ENCODE results near the gene ANKRD53.
A peak's percentile ranks its signal among the peaks of the same experiment; 100 is the strongest.

Gene ANKRD53

GRCh38 chr2:70967189-70967588 is 11.2 kb upstream of the ANKRD53 start:
- no peak for DNase-seq

- DNase-seq = no peak
These were observed 3.8 kb upstream of the ANKRD53 start for GRCh38 chr2:70974592-70974991.

DNA sequence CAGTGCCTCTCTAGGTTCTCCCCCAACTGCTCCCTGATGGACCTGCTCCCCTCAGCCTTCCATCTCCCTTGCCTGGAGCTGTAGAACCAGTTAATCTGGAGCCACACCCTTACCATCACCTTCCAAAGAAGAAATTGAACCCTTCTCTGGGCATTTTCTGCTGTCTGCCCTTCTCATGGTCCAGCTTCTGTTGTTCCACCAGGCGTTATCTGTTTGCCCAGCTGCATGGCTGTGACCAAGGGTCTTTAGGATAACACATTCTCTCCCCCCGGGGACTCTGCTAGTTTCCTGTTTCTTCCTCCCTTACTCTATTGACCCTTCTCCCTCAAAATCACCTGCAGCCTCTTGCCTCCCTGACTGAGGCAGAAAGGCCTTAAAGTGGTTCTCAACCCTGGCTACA is 3.2 kb upstream of the ANKRD53 start:
- no peak for DNase-seq

GRCh38 chr2:70977605-70978205 is 725 bp upstream of the ANKRD53 start:
- peak; percentile 12 for DNase-seq

- DNase-seq = no peak
These were observed 704 bp downstream of the ANKRD53 start for GRCh38 chr2:70979180-70979488.

- no peak for DNase-seq
These were observed 1.2 kb downstream of the ANKRD53 start for GRCh38 chr2:70979626-70980025.

GRCh38 chr2:70981421-70981820 is 3.0 kb downstream of the ANKRD53 start:
- DNase-seq = no peak

DNA sequence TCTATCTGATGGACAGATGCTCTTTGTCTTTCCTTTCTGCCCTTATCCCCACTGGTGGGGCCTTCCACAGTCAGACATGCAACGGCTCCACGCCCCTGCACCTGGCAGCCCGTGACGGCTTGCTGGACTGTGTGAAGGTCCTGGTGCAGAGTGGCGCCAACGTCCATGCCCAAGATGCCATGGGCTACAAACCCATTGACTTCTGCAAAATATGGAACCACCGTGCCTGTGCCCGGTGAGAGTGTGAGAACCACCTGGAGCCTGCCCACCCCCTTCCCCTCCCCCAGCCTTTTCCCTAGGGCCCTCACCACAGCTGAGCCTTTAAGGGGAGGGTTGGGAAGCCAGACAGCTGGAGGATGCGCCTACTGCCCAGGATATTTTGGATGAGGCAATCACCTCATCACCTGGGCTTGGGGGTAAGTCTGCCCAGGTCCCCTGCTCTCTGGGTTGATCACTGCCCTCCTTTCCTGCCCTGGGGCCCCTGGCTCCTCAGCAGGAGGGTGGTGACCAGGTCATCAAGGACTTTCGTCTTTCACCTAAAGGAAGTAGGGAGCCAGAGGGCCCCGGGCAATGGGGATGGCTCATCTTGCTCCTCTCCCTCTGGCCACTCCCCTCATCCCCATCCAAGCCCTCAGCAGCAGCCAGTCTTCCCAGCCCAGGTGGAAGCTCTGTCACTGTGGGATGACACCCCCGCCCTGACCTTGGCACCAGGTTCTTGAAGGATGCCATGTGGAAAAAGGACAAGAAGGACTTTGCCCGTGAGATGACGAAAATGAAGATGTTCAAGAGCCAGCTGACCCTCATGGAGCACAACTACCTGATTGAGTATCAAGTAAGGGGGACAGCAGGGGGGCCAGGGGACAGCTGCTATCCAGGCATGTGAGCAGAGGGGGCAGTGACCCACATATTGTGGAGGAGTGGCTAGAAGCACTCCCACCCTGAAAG is 3.7 kb downstream of the ANKRD53 start:
- no peak for DNase-seq

DNA sequence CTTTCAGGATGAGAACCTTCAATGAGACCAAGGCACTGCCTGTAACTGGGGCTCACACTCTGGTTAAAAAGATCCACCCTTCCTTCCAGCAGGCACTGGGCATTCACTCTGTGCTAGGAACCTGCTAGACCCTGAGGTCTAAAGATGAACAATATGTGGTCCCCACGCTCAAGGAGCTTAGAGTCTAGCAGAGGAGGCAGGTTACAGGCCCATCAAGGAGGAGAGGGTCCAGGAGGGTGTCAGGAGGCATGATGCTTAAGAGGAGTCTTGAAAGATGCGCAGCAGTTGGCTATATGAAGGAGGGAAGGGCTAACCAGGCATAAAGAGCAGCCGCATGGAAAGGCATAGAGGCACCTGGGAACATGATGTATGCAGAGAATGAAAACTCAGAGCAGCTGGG is 4.5 kb downstream of the ANKRD53 start:
- no peak for DNase-seq

GRCh38 chr2:70983506-70984227 is 5.2 kb downstream of the ANKRD53 start:
- DNase-seq = no peak

DNA sequence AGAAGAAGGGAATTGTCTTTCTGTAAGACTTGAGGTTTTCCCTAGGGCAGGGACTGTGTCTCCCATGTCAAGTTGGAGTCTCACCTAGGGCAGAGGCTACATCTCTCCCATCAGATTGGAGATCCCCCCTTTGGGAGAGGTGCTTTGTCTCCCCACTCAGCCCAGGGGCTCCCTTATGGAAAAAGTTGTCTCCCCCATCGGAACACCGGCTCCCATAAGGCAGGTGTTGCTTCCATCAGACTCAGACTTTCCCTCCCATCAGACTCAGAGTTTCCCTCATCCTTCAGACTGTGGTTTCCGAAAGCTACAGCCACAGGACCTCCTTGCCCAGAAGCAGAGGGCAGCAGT is 5.8 kb downstream of the ANKRD53 start:
- DNase-seq = no peak

GRCh38 chr2:70984576-70985282 is 6.3 kb downstream of the ANKRD53 start:
- DNase-seq = no peak

DNA sequence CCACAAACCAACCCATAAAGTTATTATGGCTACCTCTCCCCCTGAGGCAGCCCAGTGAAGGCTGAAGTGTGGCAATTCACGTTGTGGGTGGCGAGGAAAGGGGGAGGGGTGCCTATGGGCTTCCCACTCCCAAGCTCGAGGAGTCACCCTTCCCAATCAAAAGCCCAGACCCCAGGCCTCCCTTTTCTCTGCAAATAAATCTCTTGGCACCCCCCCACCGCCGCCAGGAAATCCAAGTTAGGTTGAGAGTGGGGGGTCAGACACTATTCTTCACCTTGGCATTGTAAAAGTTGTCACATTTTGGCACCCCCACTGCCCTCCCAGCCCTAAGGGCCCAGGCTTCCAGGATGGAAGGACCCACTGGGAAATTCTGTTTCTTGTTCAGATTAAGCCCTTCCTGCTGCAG is 6.9 kb downstream of the ANKRD53 start:
- no peak for DNase-seq

- DNase-seq = no peak
These were observed 7.5 kb downstream of the ANKRD53 start for GRCh38 chr2:70985956-70986355.

DNA sequence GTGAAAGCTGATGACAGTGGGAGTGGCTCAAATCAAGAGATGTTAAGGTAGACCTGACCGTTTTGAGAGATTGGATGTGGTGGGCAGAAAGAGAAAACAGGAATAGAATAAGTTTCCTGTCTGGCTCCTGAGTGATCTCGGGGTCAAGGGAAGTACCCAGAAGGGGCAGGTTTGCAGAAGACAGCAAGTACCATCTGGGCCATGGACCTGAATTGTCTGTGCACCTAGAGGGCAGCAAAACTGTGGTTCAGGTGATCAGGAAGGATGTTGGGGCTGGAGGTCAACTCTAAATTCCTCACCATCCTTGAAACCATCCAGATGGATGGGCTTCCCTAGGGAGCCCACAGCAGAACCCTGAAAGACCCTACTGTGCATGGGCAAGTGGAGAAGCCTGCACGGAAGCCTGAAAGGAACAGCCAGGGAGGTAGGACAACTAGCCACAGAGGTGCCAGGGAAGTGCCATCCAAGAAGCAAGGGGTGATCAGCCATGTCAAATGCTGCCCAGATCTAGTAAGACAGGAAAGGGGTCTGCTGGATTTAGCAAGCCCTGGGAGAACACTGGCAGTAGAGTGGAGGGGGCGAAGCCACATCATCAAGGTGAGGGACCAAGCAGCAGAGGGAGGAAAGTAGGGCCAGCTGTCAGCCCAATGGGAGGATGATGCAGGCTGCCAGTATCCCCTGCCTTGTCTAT is 8.2 kb downstream of the ANKRD53 start:
- DNase-seq = no peak

DNA sequence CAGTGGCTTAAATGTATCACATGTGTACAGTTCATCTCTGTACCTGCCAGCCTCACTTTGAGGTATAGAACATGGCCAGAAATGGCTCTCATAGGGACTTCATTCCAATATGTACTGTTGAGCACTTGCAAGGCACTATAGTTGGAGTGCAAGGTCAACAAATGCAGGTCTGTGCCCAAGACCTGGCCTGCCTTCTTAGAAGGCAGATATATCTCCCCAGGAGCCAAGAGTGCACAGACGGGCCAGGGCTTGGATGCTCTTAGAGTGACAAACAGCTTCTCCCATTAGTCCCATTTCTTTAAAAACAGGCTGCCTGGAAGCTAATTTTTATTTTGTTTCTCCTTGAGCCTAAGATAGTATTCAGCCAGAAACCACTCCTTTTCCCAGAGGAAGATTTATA is 9.0 kb downstream of the ANKRD53 start:
- DNase-seq = no peak

DNA sequence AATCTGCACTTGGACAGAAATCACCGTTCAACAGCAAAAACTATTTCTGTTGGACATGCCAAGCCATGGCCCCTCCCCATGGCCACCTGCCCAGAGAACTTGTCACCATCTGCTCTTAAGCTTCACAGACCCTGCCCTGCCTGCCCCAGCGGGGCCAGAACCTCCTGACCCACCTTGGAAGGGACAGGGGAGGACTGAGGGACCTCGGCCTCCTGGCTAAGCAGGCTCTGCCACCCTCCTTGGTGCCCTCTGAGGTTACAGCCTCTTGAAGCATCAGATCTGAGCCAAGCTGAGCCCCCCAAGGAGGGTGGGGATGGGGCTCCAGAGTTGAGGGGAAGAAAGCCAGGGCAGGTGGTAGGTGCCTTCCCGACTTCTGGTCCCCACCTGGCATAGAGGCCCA is 9.7 kb downstream of the ANKRD53 start:
- no peak for DNase-seq

DNA sequence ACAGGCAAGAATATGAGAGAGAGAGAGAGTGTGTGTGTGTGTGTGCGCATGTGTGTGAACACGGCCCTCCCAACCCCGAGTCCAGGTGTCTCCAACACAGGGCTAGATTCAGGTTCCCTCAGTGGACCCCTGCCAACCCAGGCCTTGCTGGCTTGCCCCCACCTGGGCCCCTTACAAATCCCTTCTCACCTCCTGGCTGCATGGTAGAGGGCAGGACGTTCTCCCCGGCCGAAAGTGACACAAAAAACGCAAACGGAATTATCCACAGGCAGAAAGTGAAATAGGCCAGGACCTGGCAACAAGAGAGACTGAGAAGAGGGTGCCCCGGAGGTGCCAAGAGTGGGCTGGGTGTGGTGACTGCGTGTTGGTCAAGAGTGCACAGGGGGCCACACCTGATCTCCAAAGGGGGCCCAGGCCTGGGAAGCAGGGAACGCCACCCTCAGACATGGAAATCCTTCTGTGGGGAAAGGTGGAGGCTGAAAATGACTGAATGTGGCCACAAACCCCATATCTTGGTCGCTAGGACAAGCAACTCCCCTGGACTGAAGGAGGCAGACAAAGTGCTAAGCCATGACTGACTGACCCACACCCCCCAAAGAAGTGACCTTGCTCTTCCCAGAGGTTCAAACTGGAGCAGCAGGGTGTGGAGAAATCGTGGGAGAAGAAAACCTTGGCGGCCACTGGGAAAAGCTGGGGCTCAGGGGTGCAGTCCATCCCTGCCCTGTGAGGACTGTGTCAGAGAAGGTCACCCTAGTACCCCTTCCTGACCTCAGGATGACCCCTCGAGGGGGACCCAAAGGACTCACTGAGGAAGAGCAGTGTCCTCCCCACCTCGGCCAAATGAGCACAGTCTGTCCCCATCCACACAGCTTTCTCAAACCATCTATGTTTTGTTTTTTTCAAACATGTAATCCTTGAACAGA is 10.6 kb downstream of the ANKRD53 start:
- no peak for DNase-seq

DNA sequence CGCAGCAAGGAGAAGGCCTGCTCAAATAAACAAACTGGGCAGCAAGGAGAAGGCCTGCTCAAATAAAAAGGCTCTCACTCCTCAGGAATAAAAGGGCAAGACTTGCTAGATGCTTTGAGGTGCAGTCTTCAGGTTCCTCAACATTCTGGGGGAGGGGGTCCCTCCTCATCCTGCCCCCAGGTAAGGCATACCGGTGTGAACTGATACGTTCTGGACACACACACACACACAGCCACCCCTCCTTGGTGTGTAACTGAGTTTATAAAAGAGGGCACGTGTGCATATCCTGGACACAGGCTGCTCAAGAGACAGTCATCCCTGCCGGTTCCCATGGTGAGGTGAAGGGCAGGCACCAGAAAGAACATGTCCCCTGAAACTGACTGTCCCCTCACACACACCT is 11.8 kb downstream of the ANKRD53 start:
- DNase-seq = no peak

- DNase-seq = no peak
These were observed 12.7 kb downstream of the ANKRD53 start for GRCh38 chr2:70991142-70991541.

DNA sequence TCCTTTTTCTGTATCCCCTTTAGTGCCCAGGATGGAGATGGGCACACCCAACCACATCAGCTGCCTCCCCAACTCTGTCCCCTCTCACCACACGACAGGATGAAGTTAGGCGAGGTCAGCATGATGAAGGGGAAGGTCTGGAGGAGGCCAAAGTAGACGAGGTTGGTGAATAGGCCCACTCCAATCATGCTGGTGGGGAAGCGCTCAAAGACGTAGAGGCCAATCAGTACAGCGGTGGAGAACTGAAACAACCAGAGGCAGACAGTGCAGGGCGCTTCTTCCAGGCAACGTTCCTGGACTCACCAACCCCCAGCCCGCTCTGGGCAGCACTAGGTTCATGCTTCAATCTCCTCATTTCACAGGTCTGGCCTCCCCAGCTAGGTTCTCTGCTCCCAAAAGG is 13.3 kb downstream of the ANKRD53 start:
- no peak for DNase-seq
